Central memory CD8-positive, alpha-beta T cell (primary cell): Measurements from ENCODE around the gene ADGRL2.
"Not testable (repeated sequence)": the region's sequence is repeated elsewhere in the genome, so short reads cannot be mapped to it uniquely, and the experiment has no call there.

ENCODE experiments used
- ATAC-seq: fragments of 150-1000 bp; cut with Tn5 transposase; replicated peaks from 2 replicates; pipeline ENCODE4 v1.10.0; 2022; ENCODE audit warnings: mild to moderate bottlenecking, moderate FRiP score, moderate number of reproducible peaks; ENCODE audit not compliant: poor library complexity, severe bottlenecking; ENCODE audit errors: extremely low read depth
- DNase-seq, 2 donors: peaks; one replicate each; pipeline ENCODE4 v3.0.0; 2021; ENCODE audit warnings: low spot score in 2 of 2
- H3K27ac Mint-ChIP-seq: one replicate; pipeline ENCODE4 v1.8.0; 2022; ENCODE audit warnings: low read depth, mild to moderate bottlenecking, moderate library complexity, mixed read lengths
- H3K27me3 Mint-ChIP-seq: one replicate; pipeline ENCODE4 v1.8.0; 2022; ENCODE audit warnings: mixed read lengths
- H3K36me3 Mint-ChIP-seq: one replicate; pipeline ENCODE4 v1.8.0; 2022; ENCODE audit warnings: mild to moderate bottlenecking, moderate library complexity, mixed read lengths; ENCODE audit not compliant: insufficient read depth
- H3K4me1 Mint-ChIP-seq: one replicate; pipeline ENCODE4 v1.8.0; 2022; ENCODE audit warnings: mixed read lengths
- H3K4me3 Mint-ChIP-seq: one replicate; pipeline ENCODE4 v1.8.0; 2022; ENCODE audit warnings: mild to moderate bottlenecking, moderate library complexity, mixed read lengths
- H3K9me3 Mint-ChIP-seq: one replicate; pipeline ENCODE4 v1.8.0; 2022; ENCODE audit warnings: mixed read lengths

The ADGRL2 gene

GRCh38 chr1:81873946-81874345, 73.2 kb downstream of the ADGRL2 start:
- Mint-ChIP-seq H3K9me3 (peaks cover 7% of the 10 kb centered on the region), H3K4me3 (no peak overlapping the region), H3K27ac (no peak overlapping the region), H3K27me3 (no peaks in the 10 kb centered on the region), H3K4me1 (no peaks in the 10 kb centered on the region), H3K36me3 (no peaks in the 10 kb centered on the region)
- no peak for DNase-seq
- no peak for ATAC-seq

- no peaks in the 10 kb centered on the region for H3K4me1 Mint-ChIP-seq
- H3K27me3 Mint-ChIP-seq = no peaks in the 10 kb centered on the region
- peaks cover 6% of the 10 kb centered on the region for H3K9me3 Mint-ChIP-seq
- no peak for ATAC-seq
- no peaks in the 10 kb centered on the region for H3K36me3 Mint-ChIP-seq
- no peak overlapping the region for H3K4me3 Mint-ChIP-seq
- no peak for DNase-seq
- H3K27ac Mint-ChIP-seq = no peak overlapping the region
Observed at GRCh38 chr1:81874461-81874860, 73.7 kb downstream of the ADGRL2 start.

DNA sequence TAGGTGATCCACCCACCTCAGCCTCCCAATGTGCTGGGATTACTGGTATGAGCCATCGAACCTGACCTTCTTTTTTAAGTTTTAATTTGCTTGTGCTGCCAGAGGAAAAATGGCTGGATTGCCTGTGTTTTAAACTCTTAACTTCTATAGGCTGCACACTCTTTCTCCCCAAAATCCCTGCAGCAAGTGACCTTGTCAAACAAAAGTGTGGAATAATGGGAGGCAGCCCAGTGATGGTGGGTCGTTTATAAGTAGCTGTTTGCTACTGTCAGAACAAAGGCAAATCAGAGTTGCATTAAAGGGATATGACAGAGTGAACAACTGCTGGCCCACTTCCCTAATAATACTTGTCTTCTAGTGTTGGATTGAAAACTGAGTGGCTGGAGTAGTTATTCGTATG, 74.2 kb downstream of the ADGRL2 start:
- no peaks in the 10 kb centered on the region for H3K27me3 Mint-ChIP-seq
- ATAC-seq = no peak
- DNase-seq = no peak
- peaks cover 6% of the 10 kb centered on the region for H3K9me3 Mint-ChIP-seq
- H3K36me3 Mint-ChIP-seq = no peaks in the 10 kb centered on the region
- no peak overlapping the region for H3K27ac Mint-ChIP-seq
- H3K4me3 Mint-ChIP-seq = no peak overlapping the region
- no peaks in the 10 kb centered on the region for H3K4me1 Mint-ChIP-seq

DNA sequence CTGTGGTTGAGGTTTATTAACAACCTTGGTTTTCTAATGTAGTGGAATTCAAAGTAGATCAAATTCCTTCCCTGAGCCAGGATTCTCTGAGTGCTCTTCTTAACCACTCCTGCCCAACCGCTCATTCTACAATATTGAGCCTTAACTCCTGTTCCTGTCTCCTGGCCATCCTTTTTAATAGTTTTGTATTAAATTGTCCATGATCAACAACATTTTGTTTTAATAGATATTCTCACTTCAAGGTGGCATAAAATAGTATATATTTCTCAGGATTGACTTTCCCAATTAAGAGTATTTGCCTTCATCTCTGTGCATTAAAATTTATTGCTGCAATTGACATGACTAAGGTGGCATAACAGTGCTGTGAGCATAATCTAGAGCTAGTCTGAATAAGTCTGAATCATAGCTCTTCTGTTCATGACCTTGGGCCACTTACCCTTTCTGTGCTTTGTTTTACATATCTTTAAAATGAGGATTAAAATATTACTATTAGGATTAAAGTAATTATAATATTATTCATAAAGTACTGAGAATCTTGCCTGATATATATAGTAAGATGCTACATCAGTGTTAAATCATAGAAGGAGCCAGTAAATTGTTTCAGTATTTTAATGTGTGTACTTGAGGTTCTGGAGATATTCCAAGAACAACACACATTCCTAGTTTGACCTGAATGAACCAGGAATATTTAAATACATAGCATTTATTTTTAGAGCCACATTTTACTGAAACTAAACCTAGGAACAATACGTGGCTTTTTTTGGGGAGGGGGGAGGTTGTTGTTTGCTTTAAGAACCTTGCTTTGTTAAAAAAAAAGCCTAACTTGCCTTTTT, 76.4 kb downstream of the ADGRL2 start:
- Mint-ChIP-seq H3K27me3 (no peaks in the 10 kb centered on the region), H3K4me1 (no peaks in the 10 kb centered on the region), H3K36me3 (no peaks in the 10 kb centered on the region), H3K27ac (no peak overlapping the region), H3K4me3 (no peak overlapping the region), H3K9me3 (peaks cover 20% of the 10 kb centered on the region)
- ATAC-seq = no peak
- DNase-seq = no peak

DNA sequence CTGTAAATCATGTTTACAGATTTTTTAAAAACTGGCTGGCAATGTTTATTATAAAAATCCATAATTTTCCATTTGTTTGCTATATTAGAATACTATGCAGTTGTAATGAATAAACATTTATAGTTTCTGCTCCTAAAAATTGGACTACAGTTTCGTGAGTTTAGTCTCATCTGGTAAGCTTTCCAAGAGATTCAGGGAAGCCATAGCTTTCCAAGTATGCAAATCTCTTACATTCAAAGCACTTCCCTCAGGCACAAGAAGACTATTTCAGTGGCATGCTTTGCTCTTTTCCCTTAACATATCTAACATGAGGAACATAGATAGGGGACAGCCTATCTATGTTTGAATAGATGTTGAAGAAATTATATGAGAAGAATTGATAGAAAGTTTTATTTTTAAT, 77.2 kb downstream of the ADGRL2 start:
- DNase-seq (no peak), ATAC-seq (no peak)
- H3K36me3 Mint-ChIP-seq = no peaks in the 10 kb centered on the region
- no peaks in the 10 kb centered on the region for H3K4me1 Mint-ChIP-seq
- H3K4me3 Mint-ChIP-seq = no peak overlapping the region
- no peaks in the 10 kb centered on the region for H3K27me3 Mint-ChIP-seq
- peaks cover 20% of the 10 kb centered on the region for H3K9me3 Mint-ChIP-seq
- H3K27ac Mint-ChIP-seq = no peak overlapping the region

DNA sequence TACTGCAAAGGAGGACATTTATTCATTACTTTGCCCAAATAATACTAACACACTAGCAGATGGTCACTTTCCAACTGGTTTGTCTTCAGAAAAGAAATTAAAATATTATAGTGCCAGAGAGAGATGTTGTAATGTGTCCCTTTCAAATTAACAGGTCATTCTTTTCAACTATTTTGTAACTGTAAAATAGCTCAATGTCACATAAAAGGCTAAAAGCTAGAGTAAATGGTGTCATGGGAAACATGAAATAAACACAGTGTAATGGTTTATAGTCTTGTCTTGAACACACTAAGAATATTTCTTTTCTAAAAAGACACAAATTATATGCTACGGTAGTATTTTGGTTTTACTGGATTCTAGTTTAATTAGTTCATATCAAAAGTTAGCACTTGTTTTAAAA, 77.8 kb downstream of the ADGRL2 start:
- Mint-ChIP-seq H3K36me3 (no peaks in the 10 kb centered on the region), H3K9me3 (peaks cover 20% of the 10 kb centered on the region), H3K4me1 (no peaks in the 10 kb centered on the region), H3K27ac (no peak overlapping the region), H3K27me3 (no peaks in the 10 kb centered on the region), H3K4me3 (no peak overlapping the region)
- ATAC-seq (no peak), DNase-seq (no peak)

DNA sequence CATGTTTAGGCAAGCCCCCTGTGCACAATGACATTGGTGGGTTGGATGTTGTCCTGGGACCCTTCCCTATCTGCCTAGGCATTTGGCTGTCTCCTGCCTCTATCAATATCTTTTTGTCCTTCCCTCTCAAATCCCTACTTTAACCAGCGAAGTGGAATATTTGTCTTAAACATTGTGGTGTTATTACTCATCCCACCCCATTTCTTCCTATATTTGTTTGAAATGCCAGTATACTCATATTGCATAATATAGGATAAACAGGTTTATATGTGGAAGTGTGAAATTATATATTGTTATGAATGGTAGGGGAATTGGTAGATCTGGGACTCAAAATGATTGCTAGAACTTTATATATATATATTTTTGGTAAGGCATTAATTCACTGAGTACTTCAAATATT, 80.0 kb downstream of the ADGRL2 start:
- DNase-seq = no peak
- H3K27ac Mint-ChIP-seq = no peak overlapping the region
- H3K9me3 Mint-ChIP-seq = peaks cover 15% of the 10 kb centered on the region
- ATAC-seq = no peak
- H3K36me3 Mint-ChIP-seq = no peaks in the 10 kb centered on the region
- H3K27me3 Mint-ChIP-seq = no peaks in the 10 kb centered on the region
- H3K4me3 Mint-ChIP-seq = no peak overlapping the region
- no peaks in the 10 kb centered on the region for H3K4me1 Mint-ChIP-seq

GRCh38 chr1:81885291-81885690, 84.6 kb downstream of the ADGRL2 start:
- H3K9me3 Mint-ChIP-seq = peaks cover 23% of the 10 kb centered on the region
- DNase-seq = no peak
- H3K27me3 Mint-ChIP-seq = no peaks in the 10 kb centered on the region
- no peak overlapping the region for H3K4me3 Mint-ChIP-seq
- H3K27ac Mint-ChIP-seq = no peak overlapping the region
- ATAC-seq = no peak
- no peaks in the 10 kb centered on the region for H3K4me1 Mint-ChIP-seq
- H3K36me3 Mint-ChIP-seq = no peaks in the 10 kb centered on the region

DNA sequence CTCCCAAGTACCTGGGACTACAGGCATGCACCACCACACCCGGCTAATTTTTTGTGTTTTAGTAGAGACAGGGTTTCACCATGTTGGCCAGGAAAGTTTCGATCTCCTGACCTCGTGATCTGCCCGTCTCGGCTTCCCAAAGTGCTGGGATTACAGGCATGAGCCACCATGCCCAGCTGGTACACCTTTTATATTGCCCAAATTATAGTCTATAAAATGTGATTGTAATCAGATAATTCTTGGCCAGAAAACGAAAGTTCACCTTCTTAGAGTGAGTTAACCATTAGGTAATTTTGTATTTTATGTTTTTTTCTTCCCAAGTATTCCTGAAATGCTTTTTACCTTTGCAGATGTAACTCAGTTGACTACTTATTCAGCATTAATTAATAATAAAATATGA, 85.6 kb downstream of the ADGRL2 start:
- H3K36me3 Mint-ChIP-seq, H3K4me1 Mint-ChIP-seq, H3K4me3 Mint-ChIP-seq, H3K27ac Mint-ChIP-seq, DNase-seq, H3K27me3 Mint-ChIP-seq, ATAC-seq: not testable (repeated sequence)
- H3K9me3 Mint-ChIP-seq = peaks cover 16% of the 10 kb centered on the region

DNA sequence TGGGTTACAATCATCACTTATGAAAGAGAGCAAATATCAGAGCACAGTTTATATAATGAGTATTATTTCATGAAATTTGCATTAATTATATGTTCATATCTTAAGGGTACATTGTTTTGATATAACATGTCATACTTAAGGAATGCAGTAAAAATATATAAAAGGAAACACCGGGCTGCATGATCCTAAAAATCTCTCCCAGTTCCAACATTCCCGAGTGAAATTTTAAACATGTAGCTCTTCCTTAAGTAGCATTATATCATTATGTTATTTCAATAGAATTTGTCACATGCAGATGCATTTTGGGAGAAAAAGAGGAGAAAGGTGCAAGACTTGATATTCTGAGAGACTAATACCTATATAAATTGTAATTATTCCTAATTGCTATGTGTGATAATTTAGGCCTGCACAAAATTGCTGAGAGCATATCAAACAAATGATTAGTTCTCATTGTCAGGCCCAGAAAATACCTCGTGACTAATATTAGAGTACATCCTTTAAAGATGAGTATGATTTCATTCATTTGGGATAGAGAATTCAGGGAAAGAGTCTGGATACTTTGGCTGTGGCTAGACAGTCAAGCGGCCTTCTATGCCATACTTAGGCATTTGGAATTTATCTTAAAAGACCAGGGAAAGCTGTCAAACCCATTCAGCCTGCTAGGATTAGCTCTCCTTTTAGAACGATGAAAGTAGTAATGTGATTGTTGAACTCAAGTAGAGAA, 86.8 kb downstream of the ADGRL2 start:
- Mint-ChIP-seq H3K4me1 (no peaks in the 10 kb centered on the region), H3K9me3 (peaks cover 14% of the 10 kb centered on the region), H3K36me3 (no peaks in the 10 kb centered on the region), H3K27me3 (no peaks in the 10 kb centered on the region), H3K27ac (no peak overlapping the region), H3K4me3 (no peak overlapping the region)
- ATAC-seq = no peak
- no peak for DNase-seq

- no peak overlapping the region for H3K27ac Mint-ChIP-seq
- peaks cover 2% of the 10 kb centered on the region for H3K36me3 Mint-ChIP-seq
- no peaks in the 10 kb centered on the region for H3K27me3 Mint-ChIP-seq
- ATAC-seq (no peak), DNase-seq (no peak)
- H3K4me3 Mint-ChIP-seq = no peak overlapping the region
- peaks cover 14% of the 10 kb centered on the region for H3K9me3 Mint-ChIP-seq
- H3K4me1 Mint-ChIP-seq = no peaks in the 10 kb centered on the region
Observed at GRCh38 chr1:81889166-81889565, 88.4 kb downstream of the ADGRL2 start.

GRCh38 chr1:81894867-81895266, 94.1 kb downstream of the ADGRL2 start:
- peaks cover 6% of the 10 kb centered on the region for H3K9me3 Mint-ChIP-seq
- no peak overlapping the region for H3K27ac Mint-ChIP-seq
- no peak for DNase-seq
- no peaks in the 10 kb centered on the region for H3K4me1 Mint-ChIP-seq
- no peak overlapping the region for H3K4me3 Mint-ChIP-seq
- ATAC-seq = no peak
- H3K27me3 Mint-ChIP-seq = no peaks in the 10 kb centered on the region
- peaks cover 2% of the 10 kb centered on the region for H3K36me3 Mint-ChIP-seq

- H3K27ac Mint-ChIP-seq = no peak overlapping the region
- no peaks in the 10 kb centered on the region for H3K27me3 Mint-ChIP-seq
- no peak for DNase-seq
- H3K4me1 Mint-ChIP-seq = no peaks in the 10 kb centered on the region
- H3K36me3 Mint-ChIP-seq = no peaks in the 10 kb centered on the region
- H3K4me3 Mint-ChIP-seq = no peak overlapping the region
- no peak for ATAC-seq
- H3K9me3 Mint-ChIP-seq = no peaks in the 10 kb centered on the region
Observed at GRCh38 chr1:81899214-81899821, 98.6 kb downstream of the ADGRL2 start.
